Measurements from ENCODE around the gene PCDHGB4.
"Not testable (repeated sequence)": the region's sequence is repeated elsewhere in the genome, so short reads cannot be mapped to it uniquely, and the experiment has no call there.

The PCDHGB4 gene

DNA sequence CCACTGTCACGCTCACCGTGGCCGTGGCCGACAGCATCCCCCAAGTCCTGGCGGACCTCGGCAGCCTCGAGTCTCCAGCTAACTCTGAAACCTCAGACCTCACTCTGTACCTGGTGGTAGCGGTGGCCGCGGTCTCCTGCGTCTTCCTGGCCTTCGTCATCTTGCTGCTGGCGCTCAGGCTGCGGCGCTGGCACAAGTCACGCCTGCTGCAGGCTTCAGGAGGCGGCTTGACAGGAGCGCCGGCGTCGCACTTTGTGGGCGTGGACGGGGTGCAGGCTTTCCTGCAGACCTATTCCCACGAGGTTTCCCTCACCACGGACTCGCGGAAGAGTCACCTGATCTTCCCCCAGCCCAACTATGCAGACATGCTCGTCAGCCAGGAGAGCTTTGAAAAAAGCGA lies 45.2 kb downstream of the PCDHGB4 start:
- DNase-seq, result not testable (repeated sequence)

DNA sequence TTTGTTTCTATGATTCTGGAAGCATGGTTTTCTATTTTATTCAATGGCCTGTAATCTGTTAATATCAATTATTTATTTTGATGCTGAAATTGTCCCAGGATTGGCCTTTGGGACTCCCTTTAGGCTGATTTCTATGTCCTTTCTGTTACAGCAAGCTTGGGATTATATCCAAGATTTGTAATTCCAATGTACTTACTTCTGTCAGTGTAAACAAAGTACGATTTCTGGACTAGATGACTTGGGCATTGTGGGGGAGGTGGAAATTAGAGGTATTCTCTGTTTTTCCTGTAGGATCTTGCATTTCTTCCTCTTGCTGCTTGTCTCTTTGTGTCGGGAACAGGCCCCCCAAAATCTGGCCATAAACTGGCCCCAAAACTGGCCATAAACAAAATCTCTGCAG lies 46.5 kb downstream of the PCDHGB4 start:
- no peak for DNase-seq

DNA sequence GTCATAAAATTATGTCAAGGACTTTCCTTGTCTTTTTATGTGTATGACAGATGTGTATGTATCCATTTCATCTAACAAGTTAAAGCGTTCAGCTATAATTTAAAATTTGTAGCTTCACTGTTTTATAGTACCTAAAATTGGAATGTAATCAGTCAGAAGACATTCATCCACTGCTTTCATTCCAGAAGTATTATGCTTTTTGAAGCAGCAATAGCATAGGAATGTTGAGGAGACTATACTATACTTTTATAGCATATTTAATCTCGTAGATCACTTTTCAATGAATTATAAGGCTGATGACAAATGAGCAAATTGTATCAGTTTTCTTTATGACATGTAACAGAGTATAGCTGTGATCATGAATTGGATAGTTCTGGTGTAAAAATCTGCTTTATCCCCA lies 49.7 kb downstream of the PCDHGB4 start:
- no peak for DNase-seq

DNA sequence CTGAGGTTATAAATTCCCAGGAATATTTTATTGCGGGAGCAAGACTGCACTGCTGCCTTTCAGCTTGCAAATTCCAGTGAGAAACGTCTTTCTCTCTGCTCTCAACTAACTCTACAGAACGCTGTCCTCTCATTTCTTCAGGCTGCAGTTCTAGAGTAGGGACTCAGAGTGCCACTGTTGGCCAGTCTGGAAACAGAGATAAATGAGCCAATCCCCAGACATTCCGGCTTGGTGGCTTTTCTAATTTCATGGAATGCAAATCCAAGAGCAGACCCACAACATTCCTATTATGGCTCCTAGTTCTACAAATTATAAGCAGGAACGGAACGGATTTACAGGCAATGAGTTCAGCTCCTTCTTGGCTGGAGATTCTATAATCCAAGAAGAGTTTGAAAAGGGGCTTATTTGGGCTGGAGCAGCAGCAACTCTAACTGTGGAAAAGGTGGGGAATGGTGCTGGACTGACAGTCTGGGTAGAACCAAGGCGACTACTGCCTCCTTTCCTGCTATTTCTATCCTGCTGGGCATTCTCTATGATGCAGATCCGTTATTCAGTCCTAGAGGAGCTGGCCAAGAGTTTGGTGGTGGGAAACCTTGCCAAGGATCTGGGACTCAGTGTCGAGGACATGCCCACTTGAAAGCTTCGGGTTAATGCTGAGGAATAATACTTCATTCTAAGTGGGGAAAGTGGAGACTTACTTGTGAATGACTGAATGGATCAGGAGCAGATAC lies 52.1 kb downstream of the PCDHGB4 start:
- DNase-seq, result no peak

All from NCI-H187 (cell line).